C1 segment of cervical spinal cord (tissue), 14 donors: ENCODE measurements around the gene NTRK3.

Source experiments
- DNase-seq, 14 donors: peaks; one replicate each; lab custom pipeline; 2025; lab: John Stamatoyannopoulos, UW

The NTRK3 gene

GRCh38 chr15:87901926-87902690 lies 354.4 kb downstream of the NTRK3 start:
- DNase-seq: no peak

- DNase-seq: no peak
These were observed 355.5 kb downstream of the NTRK3 start for GRCh38 chr15:87901008-87901407.

GRCh38 chr15:87896936-87897335 lies 359.6 kb downstream of the NTRK3 start:
- DNase-seq: peak in 1 of 14 donors; percentile 11

- no peak for DNase-seq
These were observed 369.4 kb downstream of the NTRK3 start for GRCh38 chr15:87887177-87887576.

- DNase-seq: no peak
These were observed 375.5 kb downstream of the NTRK3 start for GRCh38 chr15:87881026-87881425.

- no peak for DNase-seq
These were observed 378.6 kb downstream of the NTRK3 start for GRCh38 chr15:87877822-87878542.

GRCh38 chr15:87877114-87877810 lies 379.3 kb downstream of the NTRK3 start:
- no peak for DNase-seq

GRCh38 chr15:87874896-87875711 lies 381.4 kb downstream of the NTRK3 start:
- DNase-seq: peak in 11 of 14 donors; percentile 7 to 80 (median 44)

GRCh38 chr15:87873516-87873915 lies 383.0 kb downstream of the NTRK3 start:
- no peak for DNase-seq

GRCh38 chr15:87871731-87872320 lies 384.7 kb downstream of the NTRK3 start:
- peak in 3 of 14 donors; percentile 5 to 11 (median 8) for DNase-seq

- no peak for DNase-seq
These were observed 385.3 kb downstream of the NTRK3 start for GRCh38 chr15:87871258-87871681.

- no peak for DNase-seq
These were observed 389.6 kb downstream of the NTRK3 start for GRCh38 chr15:87866961-87867360.

- DNase-seq: no peak
These were observed 393.4 kb downstream of the NTRK3 start for GRCh38 chr15:87863152-87863551.

GRCh38 chr15:87860743-87861142 lies 395.8 kb downstream of the NTRK3 start:
- no peak for DNase-seq

GRCh38 chr15:87858651-87859050 lies 397.9 kb downstream of the NTRK3 start:
- DNase-seq: no peak

- DNase-seq: no peak
These were observed 405.0 kb downstream of the NTRK3 start for GRCh38 chr15:87851497-87851896.

- DNase-seq: peak in 1 of 14 donors; percentile 53
These were observed 405.6 kb downstream of the NTRK3 start for GRCh38 chr15:87850916-87851315.

- no peak for DNase-seq
These were observed 407.4 kb downstream of the NTRK3 start for GRCh38 chr15:87849181-87849580.

- no peak for DNase-seq
These were observed 408.5 kb downstream of the NTRK3 start for GRCh38 chr15:87848012-87848411.

GRCh38 chr15:87846746-87847145 lies 409.8 kb downstream of the NTRK3 start:
- no peak for DNase-seq

- peak in 1 of 14 donors; percentile 53 for DNase-seq
These were observed 413.2 kb downstream of the NTRK3 start for GRCh38 chr15:87843312-87843711.
